ENCODE data around the gene CFAP107. TPM values are rescaled to one million over a fixed set of nuclear protein-coding genes. Genes with fewer than 3 reads are reported as not detected.
"Not testable (repeated sequence)": the region's sequence is repeated elsewhere in the genome, so short reads cannot be mapped to it uniquely, and the experiment has no call there.

The CFAP107 gene
- total RNA-seq, 1 experiment from 2014 or later, result not detected

- Mint-ChIP-seq H3K27ac (no peak overlapping the region), H3K27me3 (ENCODE audit: low read depth) (peaks cover 18% of the 10 kb centered on the region), H3K36me3 (peaks cover 22% of the 10 kb centered on the region), H3K4me3 (no peak overlapping the region), H3K4me1 (peaks cover 10% of the 10 kb centered on the region), H3K9me3 (peaks cover 52% of the 10 kb centered on the region)
- no peak for ATAC-seq
- DNase-seq (ENCODE audit: low spot score), result no peak
- TF ChIP-seq ZBTB43 (CRISPR knock-in tag; IDR thresholded peaks at IDR 0.05) (no peak), PRDM15 (CRISPR knock-in tag; IDR thresholded peaks at IDR 0.05) (no peak), FOXJ3 (CRISPR knock-in tag; IDR thresholded peaks at IDR 0.05; ENCODE audit: borderline replicate concordance) (no peak), ZNF219 (CRISPR knock-in tag; IDR thresholded peaks at IDR 0.05; ENCODE audit: borderline replicate concordance) (no peak), ZNF138 (CRISPR knock-in tag; conservative IDR thresholded peaks at IDR 0.05) (no peak), ZBTB21 (CRISPR knock-in tag; IDR thresholded peaks at IDR 0.05; ENCODE audit: borderline replicate concordance) (no peak)
- ChIA-PET CTCF (no interaction called here), POLR2A (interaction anchor here (1.1 kb wide), 1 partner anchor 21 kb away, joined by 3 read pairs; no protein-coding TSS in a partner anchor)
Measured at GRCh38 chr1:12730156-12730555, 15.8 kb upstream of the CFAP107 start.

- H3K36me3 Mint-ChIP-seq, result peaks cover 22% of the 10 kb centered on the region
- H3K4me1 Mint-ChIP-seq; ATAC-seq; H3K27ac Mint-ChIP-seq; H3K4me3 Mint-ChIP-seq; POLR2A ChIA-PET; CTCF ChIA-PET; DNase-seq (ENCODE audit: low spot score): not testable (repeated sequence)
- peaks cover 52% of the 10 kb centered on the region for H3K9me3 Mint-ChIP-seq
- H3K27me3 Mint-ChIP-seq (ENCODE audit: low read depth), result peaks cover 16% of the 10 kb centered on the region
Measured at GRCh38 chr1:12731084-12731483, 14.9 kb upstream of the CFAP107 start.

- ChIA-PET CTCF (no interaction called here), POLR2A (no interaction called here)
- peaks cover 29% of the 10 kb centered on the region for H3K9me3 Mint-ChIP-seq
- H3K36me3 Mint-ChIP-seq, result peaks cover 19% of the 10 kb centered on the region
- DNase-seq (ENCODE audit: low spot score), result no peak
- H3K27ac Mint-ChIP-seq, result no peak overlapping the region
- H3K4me1 Mint-ChIP-seq, result peaks cover 10% of the 10 kb centered on the region
- no peak for TF ChIP-seq ARID4B (CRISPR knock-in tag; IDR thresholded peaks at IDR 0.05; ENCODE audit: borderline replicate concordance)
- TF ChIP-seq ZNF671 (CRISPR knock-in tag; IDR thresholded peaks at IDR 0.05), result no peak
- no peak for ATAC-seq
- peaks cover 5% of the 10 kb centered on the region for H3K27me3 Mint-ChIP-seq (ENCODE audit: low read depth)
- H3K4me3 Mint-ChIP-seq, result no peak overlapping the region
Measured at GRCh38 chr1:12734651-12735050, 11.3 kb upstream of the CFAP107 start.

GRCh38 chr1:12738934-12739333, 7.1 kb upstream of the CFAP107 start:
- ChIA-PET CTCF (no interaction called here), POLR2A (no interaction called here)
- Mint-ChIP-seq H3K27me3 (ENCODE audit: low read depth) (no peaks in the 10 kb centered on the region), H3K27ac (no peak overlapping the region), H3K36me3 (no peaks in the 10 kb centered on the region), H3K4me3 (no peak overlapping the region), H3K9me3 (peaks cover 4% of the 10 kb centered on the region), H3K4me1 (peaks cover 10% of the 10 kb centered on the region)
- no peak for ATAC-seq
- DNase-seq (ENCODE audit: low spot score), result no peak
- TF ChIP-seq ZNF416 (CRISPR knock-in tag; IDR thresholded peaks at IDR 0.05), result no peak
- TF ChIP-seq SOX15 (CRISPR knock-in tag; IDR thresholded peaks at IDR 0.05), result no peak
- TF ChIP-seq PREB (CRISPR knock-in tag; IDR thresholded peaks at IDR 0.05; ENCODE audit: borderline replicate concordance), result no peak
- no peak for TF ChIP-seq GRHL2 (CRISPR knock-in tag; IDR thresholded peaks at IDR 0.05; ENCODE audit: insufficient replicate concordance, severe bottlenecking)
- TF ChIP-seq ZNF396 (CRISPR knock-in tag; IDR thresholded peaks at IDR 0.05; ENCODE audit: borderline replicate concordance), result no peak
- TF ChIP-seq EMX1 (CRISPR knock-in tag; IDR thresholded peaks at IDR 0.05), result no peak
- TF ChIP-seq ATF2 (CRISPR knock-in tag; IDR thresholded peaks at IDR 0.05; ENCODE audit: borderline replicate concordance, low read depth), result no peak
- TF ChIP-seq FOXP1 (CRISPR knock-in tag; IDR thresholded peaks at IDR 0.05; ENCODE audit: borderline replicate concordance), result no peak
- no peak for TF ChIP-seq ZNF138 (CRISPR knock-in tag; conservative IDR thresholded peaks at IDR 0.05)

All from WTC11 (cell line).